MM.1S (cell line): Measurements from ENCODE around the gene PYHIN1.
A peak's percentile ranks its signal among the peaks of the same experiment; 100 is the strongest.

Experiments used
- DNase-seq: peaks from one replicate; pipeline ENCODE4 v3.0.0-alpha.2; 2015
- H2AFZ ChIP-seq: fragments of 300-600 bp; sonication (generic); 2 replicates; pipeline ENCODE4 v1.6.0; 2016; ENCODE audit warnings: antibody characterized with exemption, low read length
- H3F3A ChIP-seq: fragments of 300-600 bp; sonication (generic); 2 replicates; pipeline ENCODE4 v1.6.1; 2016; ENCODE audit warnings: mild to moderate bottlenecking, antibody characterized with exemption, low read length, moderate library complexity, mixed read lengths; ENCODE audit not compliant: insufficient read depth
- H3K27ac ChIP-seq: fragments of 300-600 bp; sonication (generic); 2 replicates; pipeline ENCODE4 v1.5.1; 2016; ENCODE audit warnings: mild to moderate bottlenecking, low read length
- H3K27me3 ChIP-seq: fragments of 300-600 bp; sonication (generic); replicated peaks from 2 replicates; pipeline ENCODE4 v1.6.0; 2016; ENCODE audit warnings: low read length; ENCODE audit not compliant: insufficient read depth
- H3K36me3 ChIP-seq: fragments of 300-600 bp; sonication (generic); replicated peaks from 2 replicates; pipeline ENCODE4 v1.6.1; 2016; ENCODE audit warnings: mild to moderate bottlenecking, low read length, mixed read lengths; ENCODE audit not compliant: insufficient read depth
- H3K4me1 ChIP-seq: fragments of 300-600 bp; sonication (generic); 2 replicates; pipeline ENCODE4 v1.6.1; 2016; ENCODE audit warnings: low read length, mixed read lengths
- H3K4me2 ChIP-seq: fragments of 300-600 bp; sonication (generic); 2 replicates; pipeline ENCODE4 v1.6.0; 2016; ENCODE audit warnings: low read depth, low read length
- H3K4me3 ChIP-seq: fragments of 300-600 bp; sonication (generic); 2 replicates; pipeline ENCODE4 v1.5.1; 2016; ENCODE audit warnings: low read length, mixed read lengths
- H3K79me2 ChIP-seq: fragments of 300-600 bp; sonication (generic); 2 replicates; pipeline ENCODE4 v1.6.1; 2016; ENCODE audit warnings: mixed run types, low read length, mixed read lengths
- H3K9ac ChIP-seq: fragments of 300-600 bp; sonication (generic); 2 replicates; pipeline ENCODE4 v1.6.1; 2016; ENCODE audit warnings: low read length, mixed read lengths
- H3K9me2 ChIP-seq: fragments of 300-600 bp; sonication (generic); replicated peaks from 2 replicates; pipeline ENCODE4 v1.6.1; 2016; ENCODE audit warnings: mild to moderate bottlenecking, low read length, mixed read lengths; ENCODE audit not compliant: insufficient read depth
- H3K9me3 ChIP-seq: fragments of 300-600 bp; sonication (generic); replicated peaks from 2 replicates; pipeline ENCODE4 v1.6.1; 2016; ENCODE audit warnings: mild to moderate bottlenecking, low read length, mixed read lengths; ENCODE audit not compliant: insufficient read depth
- H4K20me1 ChIP-seq: fragments of 300-600 bp; sonication (generic); 2 replicates; pipeline ENCODE4 v1.6.1; 2016; ENCODE audit warnings: mild to moderate bottlenecking, low read length, moderate library complexity, mixed read lengths; ENCODE audit not compliant: insufficient read depth
- CTCF ChIP-seq: fragments of 300-600 bp; sonication (generic); IDR thresholded peaks from 2 replicates; pipeline ENCODE4 v1.5.1; 2016; ENCODE audit warnings: antibody characterized with exemption, low read length, mixed read lengths
- EZH2 ChIP-seq: fragments of 300-600 bp; sonication (generic); optimal IDR thresholded peaks from 2 replicates; pipeline ENCODE3; 2017; ENCODE audit warnings: low read depth, mild to moderate bottlenecking, antibody characterized with exemption, low read length, mixed read lengths
- EZH2phosphoT487 ChIP-seq: fragments of 300-600 bp; sonication (generic); IDR thresholded peaks from 2 replicates; pipeline ENCODE4 v1.6.1; 2018; ENCODE audit warnings: antibody characterized with exemption, low read length

PYHIN1 gene

GRCh38 chr1:159008744-159009188 lies 77.4 kb downstream of the PYHIN1 start:
- H3K9ac ChIP-seq = no peak overlapping the region

GRCh38 chr1:159009287-159009686 lies 77.9 kb downstream of the PYHIN1 start:
- H3K4me1 ChIP-seq = peaks cover 24% of the 10 kb centered on the region
- peaks cover 8% of the 10 kb centered on the region for H3K36me3 ChIP-seq
- no peaks in the 10 kb centered on the region for H4K20me1 ChIP-seq
- peak overlapping the region; percentile 76; the same call in 1 of the 2 replicates for H3K27ac ChIP-seq
- H3K4me2 ChIP-seq = peak overlapping the region; percentile 57
- peak overlapping the region; percentile 54 for H2AFZ ChIP-seq
- no peaks in the 10 kb centered on the region for H3K9me3 ChIP-seq
- TF ChIP-seq CTCF (no peak), EZH2 (no peak), EZH2phosphoT487 (no peak)
- no peaks in the 10 kb centered on the region for H3K27me3 ChIP-seq
- H3K9ac ChIP-seq = peak overlapping the region; percentile 74
- peaks cover 31% of the 10 kb centered on the region for H3F3A ChIP-seq
- peak; percentile 30 for DNase-seq
- peaks cover 45% of the 10 kb centered on the region for H3K79me2 ChIP-seq
- H3K4me3 ChIP-seq = peak overlapping the region; percentile 74
- H3K9me2 ChIP-seq = no peaks in the 10 kb centered on the region

More at GRCh38 chr1:159008744-159009188, 77.4 kb downstream of the PYHIN1 start:
- no peaks in the 10 kb centered on the region for H3K27me3 ChIP-seq
- DNase-seq = peak; percentile 63
- no peaks in the 10 kb centered on the region for H4K20me1 ChIP-seq
- peaks cover 26% of the 10 kb centered on the region for H3F3A ChIP-seq
- H3K9me2 ChIP-seq = no peaks in the 10 kb centered on the region
- H3K79me2 ChIP-seq = peaks cover 40% of the 10 kb centered on the region
- H3K36me3 ChIP-seq = peaks cover 4% of the 10 kb centered on the region; the same call in 1 of the 2 replicates
- H3K4me2 ChIP-seq = peak overlapping the region; percentile 57
- H3K4me1 ChIP-seq = peaks cover 20% of the 10 kb centered on the region
- no peak overlapping the region; the same call in 1 of the 2 replicates for H3K27ac ChIP-seq
- TF ChIP-seq CTCF (no peak), EZH2 (no peak), EZH2phosphoT487 (no peak)
- H3K9me3 ChIP-seq = no peaks in the 10 kb centered on the region
- peak overlapping the region; percentile 74; the same call in 1 of the 2 replicates for H3K4me3 ChIP-seq
- H2AFZ ChIP-seq = peak overlapping the region; percentile 54

- H3K4me2 ChIP-seq = peak within 1 kb of the TSS; percentile 57
- H3K27ac ChIP-seq = peak within 1 kb of the TSS; percentile 76
- H3K27me3 ChIP-seq = no peaks in the 10 kb centered on the region
- no peaks in the 10 kb centered on the region for H3K9me2 ChIP-seq
- peaks cover 29% of the 10 kb centered on the region for H3K4me1 ChIP-seq
- H3K4me3 ChIP-seq = peak within 1 kb of the TSS; percentile 74
- peaks cover 36% of the 10 kb centered on the region for H3F3A ChIP-seq
- H2AFZ ChIP-seq = peak within 1 kb of the TSS; percentile 54
- H4K20me1 ChIP-seq = no peaks in the 10 kb centered on the region
- H3K9ac ChIP-seq = peak within 1 kb of the TSS; percentile 74
- H3K36me3 ChIP-seq = peaks cover 14% of the 10 kb centered on the region
- H3K9me3 ChIP-seq = no peaks in the 10 kb centered on the region
- peaks cover 51% of the 10 kb centered on the region for H3K79me2 ChIP-seq
- TF ChIP-seq CTCF (no peak), EZH2 (no peak), EZH2phosphoT487 (no peak)
- DNase-seq = peak; percentile 93
These were observed 78.5 kb downstream of the PYHIN1 start, which contains the start of gene IFI16 for GRCh38 chr1:159009704-159010361. IFI16 (plus strand) TSS chr1:159009907; CDS start chr1:159014681, 4,774 bp downstream.
